ENCODE measurements around the gene PARP3.
"Not testable (repeated sequence)": the region's sequence is repeated elsewhere in the genome, so short reads cannot be mapped to it uniquely, and the experiment has no call there.

Gene PARP3

DNA sequence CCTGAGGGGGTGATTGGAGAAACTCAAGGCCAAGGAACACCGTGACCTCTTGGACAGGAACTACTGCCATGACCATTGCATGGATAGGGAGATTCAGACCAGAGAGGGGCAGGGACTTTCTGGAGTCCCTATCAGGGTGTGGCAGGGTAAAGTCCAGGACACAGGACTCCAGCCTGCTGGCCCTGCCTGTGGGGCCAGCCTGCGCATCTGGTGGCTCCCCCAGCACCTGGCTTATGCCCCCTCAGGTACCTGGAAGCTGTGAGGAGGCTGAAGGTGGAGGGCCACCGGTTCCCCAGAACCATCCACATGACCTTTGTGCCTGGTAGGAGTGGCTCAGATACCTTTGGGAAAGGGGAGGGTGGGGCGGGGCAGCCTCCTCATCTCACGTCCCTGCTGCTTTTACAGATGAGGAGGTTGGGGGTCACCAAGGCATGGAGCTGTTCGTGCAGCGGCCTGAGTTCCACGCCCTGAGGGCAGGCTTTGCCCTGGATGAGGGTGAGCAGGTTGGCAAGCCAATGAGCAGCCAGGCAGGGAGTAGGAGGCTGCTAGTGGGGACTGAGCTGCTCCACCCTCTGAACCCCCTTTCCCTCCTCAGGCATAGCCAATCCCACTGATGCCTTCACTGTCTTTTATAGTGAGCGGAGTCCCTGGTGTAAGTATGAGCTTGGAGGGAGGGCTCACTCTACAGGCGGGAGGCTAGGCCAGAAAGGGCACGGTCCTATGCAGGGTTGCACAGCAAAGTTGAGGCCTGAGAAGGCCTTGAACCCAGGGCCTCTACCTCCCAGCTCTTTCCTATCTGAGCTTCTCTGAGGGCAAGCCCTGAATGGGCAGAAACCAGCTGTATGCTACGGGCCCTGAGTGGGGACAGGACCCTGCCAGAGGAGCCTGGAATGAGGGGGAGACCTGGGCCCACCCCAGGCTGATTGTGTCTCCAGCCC is 44.1 kb downstream of the PARP3 start:
- Mint-ChIP-seq H3K4me1 (ENCODE audit: low read depth) (peaks cover 21% of the 10 kb centered on the region), H3K27ac (no peak overlapping the region), H3K4me3 (no peak overlapping the region), H3K9me3 (no peaks in the 10 kb centered on the region), H3K27me3 (ENCODE audit: low read depth) (no peaks in the 10 kb centered on the region), H3K36me3 (ENCODE audit: low read depth) (peaks cover 3% of the 10 kb centered on the region)
- no peak for DNase-seq (ENCODE audit: low spot score)

DNA sequence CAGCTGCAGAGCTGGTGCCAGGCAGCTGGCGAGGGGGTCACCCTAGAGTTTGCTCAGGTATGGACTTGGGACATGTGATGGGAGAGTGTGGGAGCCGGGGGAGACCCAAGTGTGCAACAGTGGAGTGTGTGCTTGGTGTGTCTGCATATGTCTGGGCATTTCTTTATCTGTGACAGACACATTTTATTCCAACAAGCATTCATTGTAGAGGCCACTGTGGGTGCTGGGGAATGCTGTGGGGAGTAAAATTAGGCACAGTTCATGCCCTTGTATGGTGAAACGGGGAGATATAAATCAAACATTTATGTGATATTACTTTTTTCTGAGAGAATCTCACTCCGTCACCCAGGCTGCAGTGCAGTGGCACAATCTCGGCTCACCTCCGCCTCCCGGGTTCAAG is 45.4 kb downstream of the PARP3 start:
- no peak for DNase-seq (ENCODE audit: low spot score)
- Mint-ChIP-seq H3K4me3 (no peak overlapping the region), H3K36me3 (ENCODE audit: low read depth) (peaks cover 6% of the 10 kb centered on the region)

GRCh38 chr3:51988286-51989146 is 46.4 kb downstream of the PARP3 start:
- no peaks in the 10 kb centered on the region for H3K27me3 Mint-ChIP-seq (ENCODE audit: low read depth)
- no peak overlapping the region for H3K4me3 Mint-ChIP-seq
- peak overlapping the region; percentile 53 for H3K27ac Mint-ChIP-seq
- DNase-seq (ENCODE audit: low spot score): no peak
- peaks cover 13% of the 10 kb centered on the region for H3K36me3 Mint-ChIP-seq (ENCODE audit: low read depth)
- no peaks in the 10 kb centered on the region for H3K9me3 Mint-ChIP-seq
- peaks cover 15% of the 10 kb centered on the region for H3K4me1 Mint-ChIP-seq (ENCODE audit: low read depth)

More for the DNA sequence above, 45.4 kb downstream of the PARP3 start:
- H3K27me3 Mint-ChIP-seq (ENCODE audit: low read depth): no peaks in the 10 kb centered on the region
- H3K4me1 Mint-ChIP-seq (ENCODE audit: low read depth): peaks cover 17% of the 10 kb centered on the region
- H3K9me3 Mint-ChIP-seq: no peaks in the 10 kb centered on the region
- H3K27ac Mint-ChIP-seq: no peak overlapping the region

- H3K4me1 Mint-ChIP-seq (ENCODE audit: low read depth): peaks cover 20% of the 10 kb centered on the region
- peaks cover 33% of the 10 kb centered on the region for H3K36me3 Mint-ChIP-seq (ENCODE audit: low read depth)
- not testable (repeated sequence) for H3K9me3 Mint-ChIP-seq; H3K27me3 Mint-ChIP-seq (ENCODE audit: low read depth); DNase-seq (ENCODE audit: low spot score); H3K27ac Mint-ChIP-seq; H3K4me3 Mint-ChIP-seq
Measured at GRCh38 chr3:51990501-51990971, 48.4 kb downstream of the PARP3 start.

- Mint-ChIP-seq H3K36me3 (ENCODE audit: low read depth) (peaks cover 37% of the 10 kb centered on the region), H3K27me3 (ENCODE audit: low read depth) (peaks cover 2% of the 10 kb centered on the region), H3K4me1 (ENCODE audit: low read depth) (peaks cover 24% of the 10 kb centered on the region), H3K4me3 (no peak overlapping the region), H3K27ac (no peak overlapping the region), H3K9me3 (no peaks in the 10 kb centered on the region)
- no peak for DNase-seq (ENCODE audit: low spot score)
Measured at GRCh38 chr3:51992017-51992682, 50.0 kb downstream of the PARP3 start.

GRCh38 chr3:51993657-51994056 is 51.5 kb downstream of the PARP3 start:
- not testable (repeated sequence) for H3K27ac Mint-ChIP-seq; H3K27me3 Mint-ChIP-seq (ENCODE audit: low read depth); DNase-seq (ENCODE audit: low spot score); H3K9me3 Mint-ChIP-seq
- peaks cover 26% of the 10 kb centered on the region for H3K4me1 Mint-ChIP-seq (ENCODE audit: low read depth)
- H3K36me3 Mint-ChIP-seq (ENCODE audit: low read depth): peaks cover 37% of the 10 kb centered on the region
- peak overlapping the region; percentile 100 for H3K4me3 Mint-ChIP-seq

DNA sequence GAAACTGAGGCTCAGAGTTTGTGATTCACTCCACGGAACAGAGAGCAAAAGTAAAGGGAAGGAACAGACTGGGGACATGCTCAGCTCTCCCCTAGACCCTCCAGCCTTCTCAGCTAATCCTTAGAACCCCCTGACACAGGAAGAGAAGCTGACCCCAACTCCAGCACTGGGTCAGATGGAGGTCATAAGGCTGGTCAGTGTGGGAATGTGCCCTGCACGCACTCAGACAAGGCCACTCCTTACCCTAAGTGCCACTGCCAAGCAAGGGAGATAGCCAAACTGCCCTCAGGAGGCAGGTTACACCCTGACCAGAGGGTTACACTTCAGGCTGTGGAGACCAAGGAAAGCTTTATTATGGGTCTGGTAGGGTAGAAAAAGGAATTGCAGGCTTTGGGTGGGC is 52.4 kb downstream of the PARP3 start:
- peak overlapping the region; percentile 100 for H3K27ac Mint-ChIP-seq
- no peak for DNase-seq (ENCODE audit: low spot score)
- peaks cover 9% of the 10 kb centered on the region for H3K27me3 Mint-ChIP-seq (ENCODE audit: low read depth)
- H3K4me1 Mint-ChIP-seq (ENCODE audit: low read depth): peaks cover 26% of the 10 kb centered on the region
- peaks cover 37% of the 10 kb centered on the region for H3K36me3 Mint-ChIP-seq (ENCODE audit: low read depth)
- H3K4me3 Mint-ChIP-seq: peak overlapping the region; percentile 100
- no peaks in the 10 kb centered on the region for H3K9me3 Mint-ChIP-seq

- Mint-ChIP-seq H3K9me3 (no peaks in the 10 kb centered on the region), H3K36me3 (ENCODE audit: low read depth) (peaks cover 37% of the 10 kb centered on the region), H3K4me3 (peak within 1 kb of the TSS; percentile 100), H3K27me3 (ENCODE audit: low read depth) (peaks cover 13% of the 10 kb centered on the region), H3K4me1 (ENCODE audit: low read depth) (peaks cover 26% of the 10 kb centered on the region), H3K27ac (peak within 1 kb of the TSS; percentile 100)
- DNase-seq (ENCODE audit: low spot score): peak; percentile 89
Measured at GRCh38 chr3:51995346-51996163, 53.4 kb downstream of the PARP3 start, which contains the start of gene RPL29. Gene RPL29 (minus strand): TSS chr3:51995895. CDS start chr3:51995461, 434 bp downstream.

GRCh38 chr3:51997172-51997571 is 55.0 kb downstream of the PARP3 start:
- Mint-ChIP-seq H3K4me3 (no peak overlapping the region), H3K27ac (no peak overlapping the region), H3K4me1 (ENCODE audit: low read depth) (peaks cover 24% of the 10 kb centered on the region), H3K27me3 (ENCODE audit: low read depth) (peaks cover 13% of the 10 kb centered on the region), H3K9me3 (no peaks in the 10 kb centered on the region), H3K36me3 (ENCODE audit: low read depth) (peaks cover 34% of the 10 kb centered on the region)
- no peak for DNase-seq (ENCODE audit: low spot score)

DNA sequence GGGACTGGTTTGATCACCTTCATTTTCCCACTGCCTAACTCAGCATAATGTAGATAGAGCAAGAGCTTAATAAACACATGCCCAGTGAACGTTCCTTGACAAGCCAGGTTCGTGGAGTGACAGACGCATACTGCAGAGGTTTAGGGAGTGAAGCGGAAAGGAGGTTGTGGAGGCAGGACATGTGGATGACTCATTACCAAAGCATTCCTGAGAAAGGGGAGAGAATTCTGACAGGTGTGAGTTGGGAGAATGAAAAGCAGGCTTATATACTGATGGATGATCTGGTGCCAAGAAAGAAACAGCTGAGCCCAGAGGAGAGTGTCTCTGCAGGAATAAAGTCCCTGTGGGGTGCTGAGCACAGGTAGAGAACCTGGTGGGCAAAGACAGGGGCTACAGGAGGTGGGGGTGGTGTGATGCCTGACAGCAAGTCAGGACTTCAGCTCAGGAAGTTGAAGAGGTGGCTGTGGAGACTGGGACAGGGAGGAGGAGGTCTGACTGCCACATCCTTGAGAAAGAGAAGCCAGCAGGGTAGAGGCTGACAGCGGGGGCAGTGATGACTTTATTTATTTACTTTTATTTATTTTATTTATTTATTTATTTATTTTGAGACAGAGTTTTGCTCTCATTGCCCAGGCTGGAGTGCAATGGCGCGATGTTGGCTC is 55.9 kb downstream of the PARP3 start:
- Mint-ChIP-seq H3K4me3 (no peak overlapping the region), H3K36me3 (ENCODE audit: low read depth) (peaks cover 28% of the 10 kb centered on the region), H3K27me3 (ENCODE audit: low read depth) (peaks cover 13% of the 10 kb centered on the region), H3K27ac (no peak overlapping the region), H3K4me1 (ENCODE audit: low read depth) (peaks cover 21% of the 10 kb centered on the region), H3K9me3 (no peaks in the 10 kb centered on the region)
- no peak for DNase-seq (ENCODE audit: low spot score)
